ENCODE data around the gene CD2. TPM values are rescaled to one million over a fixed set of nuclear protein-coding genes. Genes with fewer than 3 reads are reported as not detected.

Gene CD2
- total and polyA plus RNA-seq, 2 donors (not counting 3 experiments of a cell fraction or from before 2014, with no cell fraction given) = not detected

DNA sequence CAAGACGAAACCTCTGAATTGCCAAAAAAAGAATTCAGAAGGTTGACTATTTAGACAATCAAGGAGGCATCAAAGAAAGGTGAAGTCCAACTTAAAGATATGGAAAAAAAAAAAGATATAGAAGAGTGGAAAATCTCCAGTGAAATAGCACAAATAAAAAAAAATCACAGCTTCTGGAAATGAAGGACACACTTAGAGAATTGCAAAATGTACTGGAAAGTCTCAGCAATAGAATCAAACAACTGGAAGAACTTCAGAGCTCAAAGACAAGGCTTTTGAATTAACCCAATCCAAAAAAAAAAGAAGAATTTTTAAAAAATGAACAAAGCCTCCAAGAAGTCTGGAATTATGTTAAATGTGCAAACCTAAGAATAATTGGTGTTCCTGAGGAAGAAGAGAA lies 31.8 kb downstream of the CD2 start:
- POLR2A ChIA-PET = no interaction called here
- CTCF ChIA-PET = interaction anchor here (0.9 to 1.6 kb wide), 5 partner anchors 8 to 49 kb away, joined by 3 to 4 read pairs (median 3); no protein-coding TSS in a partner anchor
- intact Hi-C loops (cut with micrococcal nuclease) = no loop called here
- Histone ChIP-seq H3K27ac (ENCODE audit: insufficient read depth, low read depth, low read length) (no peak overlapping the region), H3K79me2 (ENCODE audit: control insufficient read depth, insufficient read depth, low read length) (no peaks in the 10 kb centered on the region), H3K9ac (replicated peaks; ENCODE audit: extremely low read depth, insufficient read depth, low read length) (no peak overlapping the region), H3K9me3 (replicated peaks; ENCODE audit: control insufficient read depth, insufficient read depth, low read length) (no peaks in the 10 kb centered on the region), H4K20me1 (replicated peaks; ENCODE audit: control insufficient read depth, extremely low read depth, insufficient read depth, low read length) (no peaks in the 10 kb centered on the region), H3K36me3 (ENCODE audit: control insufficient read depth in 2 of 2, extremely low read depth in 1 of 2, insufficient read depth in 2 of 2, low read length in 2 of 2) (no peaks in the 10 kb centered on the region), H3K27me3 (ENCODE audit: control insufficient read depth in 2 of 2, insufficient read depth in 2 of 2, low read length in 2 of 2) (no peaks in the 10 kb centered on the region), H3K9me1 (replicated peaks; ENCODE audit: control insufficient read depth, extremely low read depth, insufficient read depth, low read length) (no peaks in the 10 kb centered on the region), H3K4me1 (ENCODE audit: control insufficient read depth, extremely low read depth, insufficient read depth, low read length) (no peaks in the 10 kb centered on the region), H2AFZ (ENCODE audit: low read depth, low read length) (no peak overlapping the region), H3K4me2 (ENCODE audit: insufficient read depth, low read length) (no peak overlapping the region), H3K4me3 (replicated peaks in 1 of 3; ENCODE audit: insufficient read depth in 1 of 3, low read depth in 1 of 3, low read length in 3 of 3) (no peak overlapping the region)
- no peak for FAIRE-seq
- BruUV-seq (replicated peaks) = no TSS peak
- no peak for DNase-seq (ENCODE audit: low read depth, low spot score)
- TF ChIP-seq POLR2A (IDR thresholded peaks at IDR 0.05; ENCODE audit: low read depth, low read length) (no peak), EZH2 (IDR thresholded peaks at IDR 0.05; ENCODE audit: borderline replicate concordance, low read depth, low read length, severe bottlenecking) (no peak), JUN (IDR thresholded peaks at IDR 0.05; ENCODE audit: borderline replicate concordance, insufficient read depth, insufficient read length, low read depth) (no peak), GATA2 (IDR thresholded peaks at IDR 0.05; ENCODE audit: insufficient read depth, insufficient read length, low read depth, low read length) (no peak)
- TF ChIP-seq, protein P1, sequence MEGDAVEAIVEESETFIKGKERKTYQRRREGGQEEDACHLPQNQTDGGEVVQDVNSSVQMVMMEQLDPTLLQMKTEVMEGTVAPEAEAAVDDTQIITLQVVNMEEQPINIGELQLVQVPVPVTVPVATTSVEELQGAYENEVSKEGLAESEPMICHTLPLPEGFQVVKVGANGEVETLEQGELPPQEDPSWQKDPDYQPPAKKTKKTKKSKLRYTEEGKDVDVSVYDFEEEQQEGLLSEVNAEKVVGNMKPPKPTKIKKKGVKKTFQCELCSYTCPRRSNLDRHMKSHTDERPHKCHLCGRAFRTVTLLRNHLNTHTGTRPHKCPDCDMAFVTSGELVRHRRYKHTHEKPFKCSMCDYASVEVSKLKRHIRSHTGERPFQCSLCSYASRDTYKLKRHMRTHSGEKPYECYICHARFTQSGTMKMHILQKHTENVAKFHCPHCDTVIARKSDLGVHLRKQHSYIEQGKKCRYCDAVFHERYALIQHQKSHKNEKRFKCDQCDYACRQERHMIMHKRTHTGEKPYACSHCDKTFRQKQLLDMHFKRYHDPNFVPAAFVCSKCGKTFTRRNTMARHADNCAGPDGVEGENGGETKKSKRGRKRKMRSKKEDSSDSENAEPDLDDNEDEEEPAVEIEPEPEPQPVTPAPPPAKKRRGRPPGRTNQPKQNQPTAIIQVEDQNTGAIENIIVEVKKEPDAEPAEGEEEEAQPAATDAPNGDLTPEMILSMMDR (IDR thresholded peaks at IDR 0.05; ENCODE audit: extremely low read depth in 1 of 2, insufficient read depth in 1 of 2, low read depth in 1 of 2, low read length in 2 of 2) = no peak
- dilution Hi-C loops (cut with MboI; ENCODE audit: extremely low pct_ligation_motif_present, low sequenced_read_pairs) = no loop called here

DNA sequence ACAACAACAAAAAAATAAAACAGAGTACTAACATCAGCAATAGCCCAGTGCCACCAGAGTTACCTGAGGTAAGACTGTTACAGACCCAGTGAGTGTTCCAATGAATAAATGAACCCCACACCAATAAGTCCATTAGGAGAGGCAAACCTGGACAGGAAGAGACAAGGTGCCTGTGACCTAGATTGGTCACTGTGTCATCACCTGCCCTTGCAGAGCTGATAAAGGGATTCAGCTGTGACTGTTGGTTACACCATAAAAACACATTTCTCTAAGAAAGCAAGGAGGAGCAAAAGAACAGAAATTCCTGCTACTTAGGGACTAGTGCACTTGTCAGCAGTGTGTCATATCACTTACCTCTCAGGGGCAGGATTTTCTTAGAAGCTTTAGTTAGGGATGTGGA lies 37.5 kb downstream of the CD2 start:
- Histone ChIP-seq H3K4me1 (ENCODE audit: control insufficient read depth, extremely low read depth, insufficient read depth, low read length) (no peaks in the 10 kb centered on the region), H3K27ac (ENCODE audit: insufficient read depth, low read depth, low read length) (no peak overlapping the region), H3K9me1 (replicated peaks; ENCODE audit: control insufficient read depth, extremely low read depth, insufficient read depth, low read length) (no peaks in the 10 kb centered on the region), H2AFZ (ENCODE audit: low read depth, low read length) (no peak overlapping the region), H3K4me2 (ENCODE audit: insufficient read depth, low read length) (no peak overlapping the region), H3K27me3 (ENCODE audit: control insufficient read depth in 2 of 2, insufficient read depth in 2 of 2, low read length in 2 of 2) (no peaks in the 10 kb centered on the region), H3K4me3 (replicated peaks in 1 of 3; ENCODE audit: insufficient read depth in 1 of 3, low read depth in 1 of 3, low read length in 3 of 3) (no peak overlapping the region), H3K9me3 (replicated peaks; ENCODE audit: control insufficient read depth, insufficient read depth, low read length) (no peaks in the 10 kb centered on the region), H3K9ac (replicated peaks; ENCODE audit: extremely low read depth, insufficient read depth, low read length) (no peak overlapping the region), H4K20me1 (replicated peaks; ENCODE audit: control insufficient read depth, extremely low read depth, insufficient read depth, low read length) (no peaks in the 10 kb centered on the region), H3K79me2 (ENCODE audit: control insufficient read depth, insufficient read depth, low read length) (no peaks in the 10 kb centered on the region), H3K36me3 (ENCODE audit: control insufficient read depth in 2 of 2, extremely low read depth in 1 of 2, insufficient read depth in 2 of 2, low read length in 2 of 2) (no peaks in the 10 kb centered on the region)
- dilution Hi-C loops (cut with MboI; ENCODE audit: extremely low pct_ligation_motif_present, low sequenced_read_pairs) (no loop called here), intact Hi-C loops (cut with micrococcal nuclease) (no loop called here)
- ChIA-PET CTCF (no interaction called here), POLR2A (no interaction called here)
- FAIRE-seq (no peak), DNase-seq (ENCODE audit: low read depth, low spot score) (no peak)
- BruUV-seq (replicated peaks) = no TSS peak
- TF ChIP-seq MYC (IDR thresholded peaks at IDR 0.05; ENCODE audit: low read depth, low read length) (no peak), POLR2A (IDR thresholded peaks at IDR 0.05; ENCODE audit: low read depth, low read length) (no peak), POLR2AphosphoS5 (IDR thresholded peaks at IDR 0.05; ENCODE audit: insufficient read depth, low read depth, low read length) (no peak), JUN (IDR thresholded peaks at IDR 0.05; ENCODE audit: borderline replicate concordance, insufficient read depth, insufficient read length, low read depth) (no peak), EZH2 (IDR thresholded peaks at IDR 0.05; ENCODE audit: borderline replicate concordance, low read depth, low read length, severe bottlenecking) (no peak), FOS (IDR thresholded peaks at IDR 0.05; ENCODE audit: borderline replicate concordance, insufficient read depth, low read length) (no peak)
- TF ChIP-seq, protein P1 (IDR thresholded peaks at IDR 0.05; ENCODE audit: extremely low read depth in 1 of 2, insufficient read depth in 1 of 2, low read depth in 1 of 2, low read length in 2 of 2) = no peak
- TF ChIP-seq, protein P2, sequence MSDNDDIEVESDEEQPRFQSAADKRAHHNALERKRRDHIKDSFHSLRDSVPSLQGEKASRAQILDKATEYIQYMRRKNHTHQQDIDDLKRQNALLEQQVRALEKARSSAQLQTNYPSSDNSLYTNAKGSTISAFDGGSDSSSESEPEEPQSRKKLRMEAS (IDR thresholded peaks at IDR 0.05; ENCODE audit: insufficient read depth, insufficient read length) = no peak
